NT2/D1 (cell line): ENCODE measurements around the gene RELB.

Source experiments
- DNase-seq: peaks from one replicate; pipeline ENCODE4 v3.0.0-alpha.2; 2011; ENCODE audit warnings: low read depth, low spot score
- H3K27me3 ChIP-seq: 2 replicates; pipeline ENCODE4 v1.6.0; 2011; ENCODE audit warnings: mild to moderate bottlenecking; ENCODE audit not compliant: insufficient read length, insufficient read depth
- H3K36me3 ChIP-seq: 2 replicates; pipeline ENCODE4 v1.6.1; 2011; ENCODE audit warnings: mild to moderate bottlenecking, low read length, mixed read lengths; ENCODE audit not compliant: insufficient read depth, insufficient read length
- H3K4me1 ChIP-seq: 2 replicates; pipeline ENCODE4 v1.5.1; 2011; ENCODE audit not compliant: insufficient read depth, insufficient read length
- H3K4me3 ChIP-seq: 2 replicates; pipeline ENCODE4 v1.5.1; 2011; ENCODE audit warnings: low read depth; ENCODE audit not compliant: insufficient read length
- H3K9ac ChIP-seq: 2 replicates; pipeline ENCODE4 v1.6.0; 2011; ENCODE audit warnings: low read depth; ENCODE audit not compliant: insufficient read length
- H3K9me3 ChIP-seq: 2 replicates; pipeline ENCODE4 v1.5.1; 2011; ENCODE audit warnings: mild to moderate bottlenecking, low read length; ENCODE audit not compliant: insufficient read depth
- SUZ12 ChIP-seq: IDR thresholded peaks from 2 replicates; pipeline ENCODE4 v1.6.1; 2011; ENCODE audit not compliant: insufficient read length, insufficient read depth; ENCODE audit errors: extremely low read depth
- YY1 ChIP-seq: IDR thresholded peaks from 2 replicates; pipeline ENCODE4 v1.6.1; 2011; ENCODE audit not compliant: insufficient read length, insufficient read depth
- ZNF274 ChIP-seq: IDR thresholded peaks from 2 replicates; pipeline ENCODE4 v1.6.1; 2011; ENCODE audit warnings: mild to moderate bottlenecking, low read depth, low read length

Gene RELB

GRCh38 chr19:45038931-45039893, 37.9 kb downstream of the RELB start, which contains the start of gene CLASRP:
Gene CLASRP (plus strand): TSS chr19:45039045. CDS start chr19:45040213, 1,168 bp downstream.
- Histone ChIP-seq H3K9me3 (no peaks in the 10 kb centered on the region), H3K9ac (peak within 1 kb of the TSS; percentile 93), H3K27me3 (no peaks in the 10 kb centered on the region), H3K4me3 (peak within 1 kb of the TSS; percentile 97), H3K4me1 (peaks cover 9% of the 10 kb centered on the region), H3K36me3 (peaks cover 53% of the 10 kb centered on the region)
- TF ChIP-seq YY1 (no peak), ZNF274 (no peak), SUZ12 (no peak)
- peak; percentile 66 for DNase-seq

DNA sequence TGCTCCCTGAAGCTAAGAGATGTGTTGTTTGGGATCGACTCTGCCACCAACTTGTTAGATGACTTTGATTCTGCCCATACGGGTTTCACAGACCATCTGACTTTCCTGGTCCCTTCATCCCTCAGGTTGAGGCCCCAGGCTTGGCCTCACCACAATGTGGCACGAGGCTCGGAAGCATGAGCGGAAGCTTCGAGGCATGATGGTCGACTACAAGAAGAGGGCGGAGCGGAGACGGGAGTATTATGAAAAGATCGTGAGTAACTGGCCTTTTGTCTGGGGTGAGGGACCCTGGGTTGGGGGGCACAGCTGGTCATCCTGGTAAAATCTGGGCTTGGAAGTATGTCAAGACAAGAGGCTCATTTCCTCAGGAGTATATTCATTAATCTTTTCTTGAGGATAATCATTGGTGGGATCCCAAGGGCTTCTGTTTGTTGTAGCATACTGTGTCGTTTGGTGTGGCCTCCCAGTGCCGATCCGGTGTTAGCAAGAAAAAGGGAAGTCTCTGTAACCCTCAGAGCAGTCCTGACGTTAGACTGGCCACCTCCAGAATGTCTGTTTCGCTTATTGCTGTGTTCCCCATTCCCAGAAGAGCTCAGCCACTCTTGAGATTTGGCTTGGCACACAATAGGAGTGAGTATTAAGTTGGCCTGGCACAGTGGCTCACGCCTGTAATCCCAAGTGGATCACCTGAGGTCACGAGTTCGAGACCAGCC, 39.0 kb downstream of the RELB start:
- peaks cover 55% of the 10 kb centered on the region for H3K36me3 ChIP-seq
- no peaks in the 10 kb centered on the region for H3K9me3 ChIP-seq
- no peak for TF ChIP-seq YY1
- no peak for TF ChIP-seq SUZ12
- no peak for TF ChIP-seq ZNF274
- H3K9ac ChIP-seq, result peak overlapping the region; percentile 6
- H3K4me3 ChIP-seq, result peak overlapping the region; percentile 97
- no peak for DNase-seq
- H3K27me3 ChIP-seq, result no peaks in the 10 kb centered on the region
- peaks cover 9% of the 10 kb centered on the region for H3K4me1 ChIP-seq

DNA sequence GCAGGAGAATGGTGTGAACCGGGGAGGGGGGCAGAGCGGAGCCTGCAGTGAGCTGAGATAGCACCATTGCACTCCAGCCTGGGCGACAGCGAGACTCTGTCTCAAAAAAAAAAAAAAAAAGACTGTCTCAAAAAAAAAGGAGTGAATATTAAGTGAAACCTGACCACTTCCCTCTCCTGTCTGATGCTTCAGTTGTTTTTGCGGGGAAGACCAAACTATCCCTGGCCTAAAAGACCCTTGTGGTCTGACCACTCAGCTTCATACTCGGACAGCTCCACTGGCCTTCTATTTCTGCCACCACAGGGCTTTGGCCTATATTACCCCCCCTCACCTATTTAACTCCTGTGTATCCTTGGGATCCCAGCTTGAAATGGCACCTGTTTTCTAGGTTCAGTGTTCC, 39.9 kb downstream of the RELB start:
- Histone ChIP-seq H3K9ac (no peak overlapping the region), H3K9me3 (no peaks in the 10 kb centered on the region), H3K27me3 (no peaks in the 10 kb centered on the region), H3K4me1 (peaks cover 9% of the 10 kb centered on the region), H3K36me3 (peaks cover 57% of the 10 kb centered on the region), H3K4me3 (no peak overlapping the region)
- DNase-seq, result no peak
- no peak for TF ChIP-seq ZNF274
- TF ChIP-seq YY1, result no peak
- TF ChIP-seq SUZ12, result no peak

DNA sequence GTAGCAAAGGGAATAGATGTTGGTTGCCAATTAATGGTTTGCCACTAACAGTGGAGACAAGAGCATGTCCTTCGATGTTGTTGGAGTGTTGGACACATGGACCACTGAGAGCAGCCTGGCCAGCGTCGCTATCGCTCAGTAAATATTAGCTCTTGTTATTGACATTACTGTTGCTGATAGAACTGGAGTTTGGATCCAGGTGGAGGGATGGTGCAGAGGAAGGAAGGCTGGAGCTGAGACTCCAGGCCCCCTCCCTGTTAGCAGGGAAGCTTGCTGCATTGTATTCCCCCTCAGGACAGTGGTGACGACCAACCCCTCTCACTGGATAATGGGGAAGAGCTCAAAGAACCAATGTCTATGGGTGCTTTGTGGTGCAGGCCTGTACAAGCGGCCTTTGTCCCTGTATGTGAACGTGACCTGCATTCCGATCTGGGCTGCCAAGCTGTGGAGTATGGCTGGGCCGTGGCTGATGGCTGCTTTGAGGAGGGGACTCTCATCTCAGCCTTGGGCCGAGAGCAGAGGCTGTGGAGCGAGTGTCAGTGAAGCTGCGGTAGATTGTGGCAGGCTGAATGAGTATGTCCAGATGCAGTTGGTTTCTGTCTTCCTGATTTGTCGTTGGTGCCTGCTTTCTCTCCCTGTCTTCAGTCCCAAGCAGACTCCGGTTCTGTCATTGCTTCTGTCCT, 44.5 kb downstream of the RELB start:
- no peaks in the 10 kb centered on the region for H3K9me3 ChIP-seq
- no peak overlapping the region for H3K4me3 ChIP-seq
- no peak for DNase-seq
- H3K36me3 ChIP-seq, result peaks cover 52% of the 10 kb centered on the region
- H3K27me3 ChIP-seq, result no peaks in the 10 kb centered on the region
- no peak overlapping the region for H3K9ac ChIP-seq
- peaks cover 3% of the 10 kb centered on the region for H3K4me1 ChIP-seq
- TF ChIP-seq YY1, result no peak
- no peak for TF ChIP-seq ZNF274
- no peak for TF ChIP-seq SUZ12

GRCh38 chr19:45046355-45046754, 45.1 kb downstream of the RELB start:
- Histone ChIP-seq H3K27me3 (no peaks in the 10 kb centered on the region), H3K36me3 (peaks cover 51% of the 10 kb centered on the region), H3K9ac (no peak overlapping the region), H3K4me3 (no peak overlapping the region), H3K9me3 (no peaks in the 10 kb centered on the region), H3K4me1 (peaks cover 3% of the 10 kb centered on the region)
- no peak for TF ChIP-seq YY1
- TF ChIP-seq SUZ12, result no peak
- TF ChIP-seq ZNF274, result no peak
- no peak for DNase-seq

GRCh38 chr19:45047188-45047797, 46.0 kb downstream of the RELB start:
- Histone ChIP-seq H3K4me3 (no peak overlapping the region), H3K36me3 (peaks cover 47% of the 10 kb centered on the region), H3K27me3 (no peaks in the 10 kb centered on the region), H3K4me1 (peaks cover 6% of the 10 kb centered on the region), H3K9ac (no peak overlapping the region), H3K9me3 (no peaks in the 10 kb centered on the region)
- TF ChIP-seq SUZ12, result no peak
- no peak for TF ChIP-seq ZNF274
- no peak for TF ChIP-seq YY1
- DNase-seq, result no peak
